ENCODE results near the gene OLFML1.

DNA sequence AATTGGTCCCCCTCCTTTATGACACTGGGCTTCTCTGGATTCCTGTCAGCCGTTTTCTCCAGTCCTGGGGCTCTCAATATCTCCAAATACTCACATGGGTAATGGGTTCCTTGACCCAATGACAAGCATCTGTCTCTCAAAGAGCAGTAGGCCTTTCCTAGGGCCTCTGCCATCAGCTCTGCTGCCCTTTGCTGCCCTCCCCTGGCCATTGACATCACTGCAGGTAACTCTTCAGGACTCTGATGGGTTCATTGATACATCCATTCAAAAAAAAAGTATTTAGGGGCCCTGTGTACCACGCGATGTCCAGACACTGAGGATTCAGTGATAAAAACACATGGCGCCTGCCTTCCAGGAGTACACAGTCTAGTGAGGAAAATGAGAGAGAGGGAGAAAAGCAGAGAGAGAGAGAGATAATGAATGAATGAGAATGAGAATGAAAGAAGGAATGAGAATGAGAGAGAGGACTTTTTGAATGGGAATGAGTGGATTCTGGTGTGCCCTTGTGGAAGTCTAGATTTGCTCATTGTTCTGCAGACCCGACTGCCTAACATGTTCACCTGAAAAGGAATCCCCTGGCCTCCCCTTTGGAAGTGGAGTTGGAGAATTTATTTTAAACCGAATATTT, 42.6 kb upstream of the OLFML1 start:
- no peak for TF ChIP-seq ZFX (IDR thresholded peaks at IDR 0.05)
- TF ChIP-seq, protein P1, sequence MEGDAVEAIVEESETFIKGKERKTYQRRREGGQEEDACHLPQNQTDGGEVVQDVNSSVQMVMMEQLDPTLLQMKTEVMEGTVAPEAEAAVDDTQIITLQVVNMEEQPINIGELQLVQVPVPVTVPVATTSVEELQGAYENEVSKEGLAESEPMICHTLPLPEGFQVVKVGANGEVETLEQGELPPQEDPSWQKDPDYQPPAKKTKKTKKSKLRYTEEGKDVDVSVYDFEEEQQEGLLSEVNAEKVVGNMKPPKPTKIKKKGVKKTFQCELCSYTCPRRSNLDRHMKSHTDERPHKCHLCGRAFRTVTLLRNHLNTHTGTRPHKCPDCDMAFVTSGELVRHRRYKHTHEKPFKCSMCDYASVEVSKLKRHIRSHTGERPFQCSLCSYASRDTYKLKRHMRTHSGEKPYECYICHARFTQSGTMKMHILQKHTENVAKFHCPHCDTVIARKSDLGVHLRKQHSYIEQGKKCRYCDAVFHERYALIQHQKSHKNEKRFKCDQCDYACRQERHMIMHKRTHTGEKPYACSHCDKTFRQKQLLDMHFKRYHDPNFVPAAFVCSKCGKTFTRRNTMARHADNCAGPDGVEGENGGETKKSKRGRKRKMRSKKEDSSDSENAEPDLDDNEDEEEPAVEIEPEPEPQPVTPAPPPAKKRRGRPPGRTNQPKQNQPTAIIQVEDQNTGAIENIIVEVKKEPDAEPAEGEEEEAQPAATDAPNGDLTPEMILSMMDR (conservative IDR thresholded peaks at IDR 0.05): peak; percentile 95

All from C4-2B (cell line).